HG03060 (cell line): Measurements from ENCODE around the gene ANKRD61.
"Not testable (repeated sequence)": the region's sequence is repeated elsewhere in the genome, so short reads cannot be mapped to it uniquely, and the experiment has no call there.

Experiments used
- ATAC-seq: cut with Tn5 transposase; IDR thresholded peaks from one replicate; pipeline ENCODE4 v1.9.1; 2021; ENCODE audit warnings: low read depth, moderate number of reproducible peaks; ENCODE audit not compliant: unreplicated experiment

Gene ANKRD61

DNA sequence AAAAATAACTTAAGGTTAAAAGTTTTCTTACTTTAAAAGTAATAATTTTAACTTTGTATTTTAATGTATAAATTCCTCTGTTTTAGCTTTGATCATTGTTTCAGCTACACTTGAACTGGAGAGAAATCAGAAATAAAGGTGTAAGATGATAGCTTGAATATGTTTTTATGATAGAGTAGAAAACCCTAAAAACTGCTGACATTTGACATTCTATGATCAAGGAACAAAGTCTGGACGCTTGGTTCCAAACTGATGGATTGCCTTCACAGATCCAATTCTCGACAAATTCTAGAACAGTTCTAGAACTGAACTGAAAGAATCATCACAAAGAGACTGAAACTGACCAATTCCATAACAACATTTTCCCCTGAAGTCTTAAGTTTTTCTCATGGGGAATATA is at the start of gene ANKRD61:
Gene ANKRD61 (plus strand): TSS at position 389 of the 400 bp plus-strand sequence. CDS start 0 bp downstream, at position 389.
- no peak for ATAC-seq

DNA sequence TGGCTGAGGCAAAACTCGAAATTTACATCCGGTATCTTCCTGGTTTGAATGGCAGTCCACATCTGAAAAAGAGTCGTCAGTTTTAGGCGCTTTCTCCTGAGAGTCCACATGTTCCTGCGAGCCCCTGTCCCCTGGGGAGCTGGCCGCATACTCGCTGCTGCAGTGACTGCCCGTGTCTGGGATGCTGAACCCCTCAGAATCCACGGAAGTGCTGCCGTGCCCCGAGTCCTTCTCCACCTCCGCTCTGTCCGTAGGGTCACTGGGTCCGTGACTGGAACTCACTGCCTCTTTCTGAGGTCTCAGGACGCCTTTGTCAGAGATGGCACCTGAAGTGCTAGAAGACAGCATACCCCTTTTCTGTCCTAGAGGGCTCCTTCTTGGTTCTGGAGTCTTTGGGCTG is 44.1 kb upstream of the ANKRD61 start:
- ATAC-seq: not testable (repeated sequence)

DNA sequence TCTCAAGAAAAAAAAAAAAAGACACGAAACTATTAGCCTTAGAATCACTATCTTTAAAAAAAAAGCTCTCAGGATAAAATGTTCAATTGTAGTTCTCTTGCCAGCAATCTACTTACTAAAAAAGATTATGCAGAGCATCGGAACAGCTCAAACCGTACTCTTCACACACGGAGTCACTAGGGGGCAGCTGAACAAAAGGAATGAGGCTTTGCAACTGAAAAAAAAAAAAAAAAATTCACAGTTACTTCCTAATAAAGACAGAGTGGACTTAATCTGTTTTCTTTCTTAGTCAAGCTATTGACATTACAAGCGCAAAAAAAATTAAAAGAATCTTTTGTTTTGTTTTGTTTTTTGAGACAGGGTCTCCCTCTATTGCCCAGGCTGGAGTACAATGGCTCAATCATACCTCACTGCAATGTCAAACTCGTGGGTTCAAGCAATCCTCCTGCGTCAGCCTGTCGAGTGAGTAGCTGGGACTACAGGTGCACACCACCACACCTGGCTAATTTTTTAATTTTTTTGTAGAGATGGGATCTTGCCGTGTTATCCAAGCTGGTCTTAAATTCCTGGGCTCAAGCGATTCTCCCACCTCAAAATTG is 33.9 kb upstream of the ANKRD61 start:
- no peak for ATAC-seq

DNA sequence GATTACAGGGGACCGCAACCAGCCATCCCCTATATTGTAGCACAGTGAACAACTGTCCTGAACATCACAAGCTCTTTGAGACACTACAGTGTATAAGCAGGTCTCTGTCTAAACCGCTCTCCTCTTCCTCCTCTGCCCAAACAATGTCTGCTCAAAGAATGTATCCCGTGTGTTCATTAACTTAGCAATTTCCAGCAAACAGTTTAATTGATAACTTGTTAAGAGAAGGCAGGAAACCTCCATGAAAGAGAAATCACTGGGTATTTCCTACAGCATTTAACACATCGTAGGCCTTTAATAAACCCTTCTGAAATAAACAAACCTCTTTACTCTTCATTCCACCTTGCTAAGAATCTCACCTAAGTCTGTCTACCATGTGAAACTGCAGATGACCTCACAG is 23.8 kb upstream of the ANKRD61 start:
- ATAC-seq: no peak

DNA sequence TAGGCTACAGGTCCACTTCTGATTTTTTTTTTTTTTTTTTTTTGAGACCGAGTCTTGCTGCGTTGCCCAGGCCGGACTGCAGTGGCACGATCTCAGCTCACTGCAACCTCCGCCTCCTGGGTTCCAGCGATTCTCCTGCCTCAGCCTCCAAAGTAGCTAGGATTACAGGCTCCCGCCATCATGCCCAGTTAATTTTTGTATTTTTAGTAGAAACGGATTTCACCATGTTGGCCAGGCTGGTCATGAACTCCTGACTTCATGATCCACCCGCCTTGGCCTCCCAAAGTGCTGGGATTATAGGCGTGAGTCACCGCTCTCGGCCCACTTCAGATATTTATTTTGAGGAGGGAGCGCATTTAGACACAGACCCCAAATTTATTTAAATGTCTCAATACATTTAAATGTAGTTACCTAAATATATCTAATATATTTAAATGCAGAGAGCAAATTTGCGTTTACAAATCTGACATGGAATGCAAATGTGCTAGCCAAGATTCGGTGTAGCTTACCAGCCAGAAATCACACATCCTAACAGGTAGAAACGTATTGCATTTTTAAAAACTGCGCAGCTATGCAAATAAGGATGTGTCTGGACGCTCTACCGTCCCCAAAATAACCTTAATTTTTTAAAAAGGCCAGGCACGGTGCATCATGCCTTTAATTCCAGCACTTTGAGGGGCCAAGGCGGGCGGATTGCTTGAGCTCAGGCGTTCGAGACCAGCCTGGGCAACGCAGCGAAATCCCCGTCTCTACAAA is 23.2 kb upstream of the ANKRD61 start:
- not testable (repeated sequence) for ATAC-seq

DNA sequence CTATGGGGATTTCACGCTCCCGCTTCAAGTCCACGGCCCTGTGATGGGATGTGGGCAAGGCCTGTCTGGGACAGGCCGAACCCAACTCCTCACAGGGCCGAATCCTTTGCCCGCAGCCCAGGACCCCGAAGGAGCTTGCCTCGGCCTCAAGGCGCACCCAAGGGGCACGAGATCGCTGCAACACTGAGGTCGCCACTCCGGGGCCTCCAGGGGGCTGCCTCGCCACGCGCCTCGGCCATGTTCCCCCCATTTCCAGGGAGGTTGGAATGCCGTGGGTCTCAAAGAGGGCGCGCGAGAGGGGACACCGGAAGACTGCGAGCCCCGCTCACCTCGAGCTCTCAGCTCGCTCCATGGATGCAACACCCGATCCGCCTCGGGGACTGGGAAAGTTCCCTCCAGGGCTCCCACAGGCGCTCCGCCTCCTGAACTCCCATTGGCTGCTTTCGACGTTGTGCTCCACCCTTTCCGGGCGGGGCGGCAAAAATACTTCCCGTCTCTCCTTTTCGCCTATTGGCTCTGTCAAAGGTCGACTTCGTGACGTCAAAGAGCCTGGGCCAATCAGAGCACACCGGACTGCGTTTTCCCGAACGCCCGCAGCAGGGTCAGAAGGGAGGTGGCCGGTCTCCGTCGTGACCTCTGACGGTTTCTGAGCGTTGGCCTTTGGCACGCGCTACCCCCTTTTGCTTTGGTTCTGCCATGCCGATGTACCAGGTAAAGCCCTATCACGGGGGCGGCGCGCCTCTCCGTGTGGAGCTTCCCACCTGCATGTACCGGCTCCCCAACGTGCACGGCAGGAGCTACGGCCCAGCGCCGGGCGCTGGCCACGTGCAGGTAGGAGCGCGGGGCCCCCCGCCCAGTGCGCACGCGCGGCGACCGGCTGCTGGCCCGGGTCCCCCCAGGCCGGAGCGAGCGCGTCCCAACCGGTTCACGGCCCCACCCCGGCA is 22.2 kb upstream of the ANKRD61 start, which contains the start of the genes AIMP2 and PMS2:
Gene AIMP2 (plus strand): TSS at position 605 of the 944 bp plus-strand sequence. CDS start 92 bp downstream, at position 697.
Gene PMS2 (minus strand): TSS at position 382 of the 944 bp plus-strand sequence. CDS start 30 bp downstream, at position 352.
- ATAC-seq: peak; percentile 93

DNA sequence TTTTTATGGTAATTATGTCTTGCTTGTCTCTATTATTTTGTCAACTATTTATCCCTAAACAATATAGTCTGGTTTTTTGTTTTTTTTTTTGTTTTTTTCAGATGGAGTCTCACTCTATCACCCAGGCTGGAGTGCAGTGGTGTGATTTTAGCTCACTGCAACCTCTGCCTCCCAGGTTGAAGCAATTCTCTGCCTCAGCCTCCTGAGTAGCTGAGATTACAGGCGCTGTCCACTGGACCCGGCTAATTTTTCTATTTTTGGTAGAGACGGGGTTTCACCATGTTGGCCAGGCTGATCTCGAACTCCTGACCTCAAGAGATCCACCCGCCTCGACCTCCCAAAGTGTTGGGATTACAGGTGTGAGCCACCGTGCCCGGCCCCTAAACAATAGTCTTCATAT is 20.8 kb upstream of the ANKRD61 start:
- ATAC-seq: not testable (repeated sequence)

DNA sequence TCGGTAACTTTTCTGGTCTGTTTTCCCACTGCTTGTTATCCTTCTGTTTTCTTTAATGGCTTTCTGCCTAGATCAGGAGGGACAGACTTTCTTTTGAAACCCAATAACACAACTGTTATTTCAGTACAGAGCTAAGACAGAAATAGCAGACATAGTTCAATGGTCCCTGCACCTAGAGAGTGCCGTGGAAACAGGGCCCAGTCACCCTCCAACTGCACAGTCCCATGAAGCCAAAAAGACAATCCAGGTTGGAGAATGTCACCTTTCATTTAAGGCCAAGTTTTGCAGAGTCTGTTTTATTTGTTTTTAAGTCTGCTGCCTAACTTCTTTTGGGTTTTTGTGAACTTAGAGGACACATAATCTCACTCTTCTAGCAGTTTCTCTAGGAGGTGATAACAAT is 19.6 kb upstream of the ANKRD61 start:
- ATAC-seq: no peak

DNA sequence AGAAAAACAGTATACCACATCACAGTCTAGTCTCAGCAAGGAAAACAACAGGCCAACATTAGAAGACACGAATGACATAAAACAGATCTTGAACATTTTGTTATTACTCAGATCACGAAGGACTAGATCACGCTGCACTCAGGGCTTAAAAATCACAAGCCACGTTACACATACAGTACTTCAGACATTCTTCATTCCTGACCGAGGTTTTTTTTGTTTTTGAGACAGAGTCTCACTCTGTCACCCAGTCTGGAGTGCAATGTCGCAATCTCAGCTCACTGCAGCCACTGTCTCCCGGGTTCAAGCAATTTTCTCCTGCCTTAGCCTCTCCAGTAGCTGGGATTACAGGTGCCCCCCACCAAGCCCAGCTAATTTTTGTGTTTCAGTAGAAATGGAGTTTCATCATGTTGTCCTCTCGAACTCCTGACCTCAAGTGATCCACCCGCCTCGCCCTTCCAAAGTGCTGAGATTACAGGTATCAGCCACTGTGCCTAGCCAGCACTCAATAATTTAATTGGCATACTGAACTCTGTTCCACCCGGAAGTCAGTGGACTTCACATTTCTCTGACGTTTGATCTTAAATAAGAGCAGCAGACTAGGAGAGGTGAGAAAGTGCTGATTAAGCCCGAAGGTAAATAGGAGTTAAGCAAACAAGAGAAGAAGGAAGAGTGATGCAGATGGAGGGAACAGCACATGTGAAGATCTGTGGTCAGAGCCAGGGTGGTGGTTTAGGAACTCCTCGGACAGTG is 18.6 kb upstream of the ANKRD61 start:
- no peak for ATAC-seq

DNA sequence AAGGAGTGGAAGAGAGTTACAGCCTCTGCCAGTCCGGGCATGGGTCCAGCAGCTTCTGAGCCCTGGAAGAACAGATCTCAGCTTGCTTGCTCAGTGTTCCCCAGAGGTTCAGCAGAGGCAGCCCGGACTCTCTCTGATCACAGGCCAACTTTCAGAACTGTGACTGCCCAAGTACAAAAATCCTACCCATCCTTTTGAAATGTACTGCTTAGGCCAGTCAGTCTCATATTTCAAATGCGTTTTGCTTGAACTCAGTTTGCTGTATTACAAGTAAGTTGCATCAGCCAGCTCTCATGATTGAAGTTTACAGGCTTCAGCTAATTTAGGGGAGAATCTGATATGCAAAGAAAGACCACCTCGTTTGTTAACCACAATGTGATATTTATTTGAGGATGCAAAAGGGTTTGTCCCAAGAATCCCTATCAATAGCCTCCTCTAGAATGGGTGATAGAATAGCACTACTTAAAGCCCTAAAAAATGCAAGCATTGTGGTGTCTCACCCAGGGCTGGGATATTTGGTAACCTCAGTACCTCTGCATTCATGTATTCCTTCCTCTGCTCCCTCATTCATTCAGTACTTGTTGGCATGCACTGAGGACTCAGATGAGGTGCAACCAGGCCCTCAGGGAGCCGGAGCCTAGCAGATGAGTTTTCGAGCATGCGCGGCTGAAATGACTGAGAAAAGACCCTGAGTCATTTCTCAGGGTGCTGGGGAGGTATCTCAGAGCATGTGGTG is 15.1 kb upstream of the ANKRD61 start:
- ATAC-seq: peak; percentile 34

DNA sequence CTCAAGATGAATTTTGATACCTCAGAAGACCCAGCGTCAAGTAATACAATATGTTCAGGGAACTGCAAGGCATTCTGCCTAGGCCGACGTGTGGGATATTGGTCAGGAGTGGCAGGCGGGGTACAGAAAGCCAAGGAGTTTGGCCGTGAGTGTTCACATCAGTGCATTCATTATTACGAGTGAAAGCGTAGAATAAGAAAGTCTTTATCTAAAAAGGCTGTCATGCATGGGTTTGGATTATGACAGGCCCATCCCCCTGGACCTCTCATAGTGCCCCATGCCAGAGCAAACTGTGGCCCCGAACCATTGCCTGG is 14.6 kb upstream of the ANKRD61 start:
- ATAC-seq: no peak

DNA sequence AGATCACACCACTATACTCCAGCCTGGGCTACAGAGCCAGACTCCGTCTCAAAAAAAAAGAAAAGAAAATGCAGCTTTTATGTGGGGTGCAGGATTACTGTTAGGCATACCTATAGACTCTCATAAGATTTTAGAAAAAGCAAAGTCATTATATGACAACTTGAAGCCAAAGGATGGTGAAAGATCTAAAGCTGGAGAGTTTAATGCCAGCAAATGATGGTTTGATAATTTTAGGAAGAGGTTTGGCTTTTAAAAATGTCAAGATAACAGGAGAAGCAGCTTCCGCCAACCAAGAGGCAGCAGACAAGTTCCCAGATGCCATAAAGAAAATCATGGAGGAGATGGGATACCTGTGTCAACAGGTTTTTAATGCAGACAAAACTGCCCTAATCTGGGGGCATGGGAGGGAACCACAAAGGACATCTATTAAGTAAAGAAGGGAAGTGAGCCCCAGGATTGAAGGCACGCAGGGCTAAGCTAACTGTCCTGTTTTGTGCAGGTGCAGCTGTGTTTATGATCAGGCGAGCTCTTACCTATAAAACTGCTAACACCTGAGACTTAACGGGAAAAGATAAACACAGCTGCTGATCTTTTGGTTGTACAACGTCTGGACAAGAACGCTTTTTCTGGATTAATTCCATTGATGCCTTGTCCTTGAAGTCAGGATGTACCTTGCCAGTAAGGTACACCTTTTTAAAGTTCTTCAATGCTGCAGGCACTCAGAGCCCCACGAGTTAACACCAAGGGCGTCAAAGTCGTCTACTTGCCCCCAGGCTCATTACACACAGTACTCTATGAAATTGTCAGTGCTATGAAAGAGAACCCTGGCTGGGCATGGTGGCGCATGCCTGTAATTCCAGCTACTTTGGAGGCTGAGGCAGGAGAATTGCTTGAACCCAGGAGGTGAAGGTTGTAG is 10.5 kb upstream of the ANKRD61 start:
- no peak for ATAC-seq

DNA sequence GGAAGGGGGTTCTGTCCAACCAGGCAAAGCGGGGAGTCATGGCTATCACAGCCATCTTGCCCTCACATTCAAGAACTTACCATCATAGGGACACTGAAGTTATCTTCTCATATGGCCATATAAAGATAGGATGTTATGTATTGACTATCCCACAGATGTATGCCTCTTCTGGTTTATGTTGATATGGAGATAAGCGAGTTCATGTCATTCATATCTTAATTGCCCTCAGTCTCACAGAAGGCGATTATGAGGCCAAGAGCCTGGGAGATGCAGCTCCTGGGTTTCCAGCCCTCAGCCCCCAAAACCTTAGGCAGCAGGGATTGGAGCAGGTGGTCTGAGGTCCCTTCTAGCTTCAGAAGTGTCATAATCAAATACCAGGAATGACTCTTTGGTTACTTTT is 8.5 kb upstream of the ANKRD61 start:
- ATAC-seq: no peak

DNA sequence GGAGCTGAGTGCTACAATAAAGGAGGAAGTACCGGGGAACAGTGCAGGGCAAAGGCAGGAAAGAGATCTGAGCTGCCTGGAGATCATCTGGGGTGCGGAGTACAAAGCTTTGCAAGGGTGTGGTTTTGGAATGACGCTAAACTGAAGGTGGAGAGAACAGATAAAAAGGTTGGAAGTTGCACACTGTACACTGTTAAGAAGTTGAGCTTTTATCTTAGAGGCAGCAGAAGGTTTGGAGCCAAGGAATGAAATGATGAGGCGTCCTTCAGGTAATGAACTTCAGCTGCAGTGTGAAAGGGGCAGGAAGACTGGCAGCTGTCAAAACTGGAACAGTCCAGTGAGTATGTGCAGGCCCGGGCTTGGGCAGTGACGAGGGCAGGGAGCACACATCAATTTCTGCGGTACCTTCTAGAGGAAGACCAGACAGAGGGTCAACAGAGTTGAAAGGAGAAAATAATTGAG is 7.2 kb upstream of the ANKRD61 start:
- ATAC-seq: no peak

DNA sequence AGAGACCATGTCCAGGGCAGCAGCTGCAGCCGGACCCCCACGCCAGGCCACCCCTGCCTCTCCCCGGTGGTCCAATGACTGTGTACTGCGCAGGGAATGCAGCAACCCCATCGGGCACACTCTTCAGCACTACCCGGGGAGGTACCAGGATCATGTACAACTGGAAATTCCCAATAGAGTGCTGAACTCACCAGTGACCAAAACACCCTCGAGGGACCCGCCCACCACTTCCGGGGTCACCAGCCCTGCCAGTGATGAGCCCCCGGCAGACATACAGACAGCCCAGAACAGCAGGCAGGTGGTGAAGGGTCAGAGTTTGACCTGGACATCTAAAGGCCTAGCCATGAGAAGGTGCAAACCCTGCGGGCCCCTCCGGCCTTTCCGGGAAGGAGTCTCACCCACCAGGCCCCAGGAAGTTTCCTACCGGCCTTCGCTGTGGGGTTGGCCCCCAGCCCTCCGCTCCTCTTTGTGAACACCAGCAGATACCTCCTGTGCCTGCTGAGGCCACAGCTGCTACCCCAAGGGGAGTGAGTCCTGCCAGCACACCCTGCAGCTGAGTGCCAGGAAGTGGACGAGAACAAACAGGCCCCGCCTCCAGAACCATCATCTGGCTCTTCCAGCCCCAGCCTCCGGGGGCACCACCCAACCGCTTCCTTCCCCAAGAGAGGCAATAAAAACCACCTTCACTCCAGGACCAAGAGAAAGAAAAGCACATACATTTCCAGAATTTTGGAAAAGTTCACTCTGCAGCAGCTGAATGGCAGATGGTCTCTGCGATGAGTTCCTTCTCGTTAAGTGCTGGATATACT is 5.0 kb upstream of the ANKRD61 start:
- ATAC-seq: no peak

DNA sequence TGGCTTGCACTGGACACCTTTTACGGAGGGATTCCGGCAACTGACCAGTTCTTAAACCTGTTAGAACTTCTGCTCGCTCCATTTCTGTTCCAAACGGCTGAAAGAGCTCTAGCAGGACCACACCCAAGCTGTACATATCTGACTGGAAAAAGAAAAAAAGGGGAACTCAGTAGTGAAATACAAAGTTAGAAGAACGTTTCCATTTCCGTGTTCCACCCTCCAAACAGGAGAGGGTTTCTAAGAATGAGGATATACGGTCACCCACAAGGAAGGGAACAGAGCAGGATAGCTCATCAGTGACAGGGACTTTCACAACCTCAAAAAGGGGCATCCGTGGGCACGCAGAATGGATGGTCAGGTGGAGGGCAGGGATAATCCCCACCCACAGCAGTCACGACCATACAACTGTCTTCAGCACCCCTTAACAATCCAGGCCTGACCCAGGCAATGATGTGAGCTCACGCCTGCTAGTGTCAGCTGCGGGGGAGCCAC is 4.3 kb upstream of the ANKRD61 start:
- ATAC-seq: no peak

DNA sequence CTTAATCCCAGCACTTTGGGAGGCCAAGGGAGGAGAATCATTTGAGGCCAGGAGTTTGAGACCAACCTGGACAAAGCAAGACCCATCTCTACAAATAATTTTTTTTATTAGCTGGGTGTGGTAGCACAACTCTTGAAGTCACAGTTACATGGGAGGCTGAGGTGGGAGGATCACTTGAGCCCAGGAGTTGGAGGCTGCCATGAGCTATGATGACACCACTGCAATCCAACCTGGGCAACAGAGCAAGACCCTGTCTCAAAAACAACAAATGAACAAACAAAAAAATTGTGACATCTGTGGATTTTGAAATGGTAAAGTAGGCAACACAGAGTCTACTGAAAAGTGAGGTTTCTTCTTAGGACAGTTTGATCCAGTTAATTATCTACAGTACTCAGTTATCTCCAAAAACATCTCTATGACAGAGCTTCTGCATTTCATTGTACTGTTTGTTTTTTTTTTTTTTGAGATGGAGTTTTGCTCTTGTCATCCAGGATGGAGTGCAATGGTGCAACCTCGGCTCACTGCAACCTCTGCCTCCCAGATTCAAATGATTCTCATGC is 3.3 kb upstream of the ANKRD61 start:
- ATAC-seq: no peak
